GM19193 (cell line): ENCODE data around the gene SBK2.
A peak's percentile ranks its signal among the peaks of the same experiment; 100 is the strongest.

Experiments
- POLR2A ChIP-seq: IDR thresholded peaks from 4 replicates; pipeline ENCODE4 v1.6.1; 2011; ENCODE audit not compliant: insufficient read depth, insufficient read length; ENCODE audit errors: extremely low read depth

Gene SBK2, protein sequence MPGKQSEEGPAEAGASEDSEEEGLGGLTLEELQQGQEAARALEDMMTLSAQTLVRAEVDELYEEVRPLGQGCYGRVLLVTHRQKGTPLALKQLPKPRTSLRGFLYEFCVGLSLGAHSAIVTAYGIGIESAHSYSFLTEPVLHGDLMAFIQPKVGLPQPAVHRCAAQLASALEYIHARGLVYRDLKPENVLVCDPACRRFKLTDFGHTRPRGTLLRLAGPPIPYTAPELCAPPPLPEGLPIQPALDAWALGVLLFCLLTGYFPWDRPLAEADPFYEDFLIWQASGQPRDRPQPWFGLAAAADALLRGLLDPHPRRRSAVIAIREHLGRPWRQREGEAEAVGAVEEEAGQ

DNA sequence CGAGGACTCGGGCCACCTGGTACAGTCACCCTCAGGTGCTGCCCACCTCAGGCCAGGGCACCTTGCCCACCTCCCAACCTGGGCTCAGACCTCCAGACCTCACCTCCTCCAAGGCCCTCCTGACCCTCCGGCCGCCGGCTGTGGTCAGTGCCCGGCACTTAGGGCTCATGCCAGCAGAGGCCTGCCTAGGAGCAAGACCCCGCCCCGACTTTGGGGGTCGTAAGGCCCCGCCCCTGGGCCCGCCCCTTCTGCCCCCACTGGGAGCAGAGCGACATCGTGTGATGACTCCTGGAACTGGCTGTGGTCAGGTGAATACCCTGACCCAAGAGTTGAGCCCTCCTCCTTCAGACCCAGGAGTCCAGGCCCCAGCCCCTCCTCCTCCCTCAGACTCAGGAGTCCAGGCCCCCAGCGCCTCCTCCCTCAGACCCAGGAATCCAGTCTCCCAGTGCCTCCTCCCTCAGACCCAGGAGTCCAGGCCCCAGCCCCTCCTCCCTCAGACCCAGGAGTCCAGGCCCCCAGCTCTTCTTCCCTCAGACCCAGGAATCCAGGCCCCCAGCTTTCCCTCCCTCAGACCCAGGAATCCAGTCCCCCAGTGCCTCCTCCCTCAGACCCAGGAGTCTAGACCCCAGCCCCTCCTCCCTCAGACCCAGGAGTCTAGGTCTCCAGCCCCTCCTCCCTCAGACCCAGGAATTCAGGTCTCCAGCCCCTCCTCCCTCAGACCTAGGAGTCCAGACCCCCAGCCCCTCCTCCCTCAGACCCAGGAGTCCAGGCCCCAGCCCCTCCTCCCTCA lies at the start of gene SBK2:
TSS of gene SBK2 (minus strand) at position 183 of the 790 bp plus-strand sequence. CDS start 839 bp downstream, outside the sequence.
- no peak for TF ChIP-seq POLR2A

DNA sequence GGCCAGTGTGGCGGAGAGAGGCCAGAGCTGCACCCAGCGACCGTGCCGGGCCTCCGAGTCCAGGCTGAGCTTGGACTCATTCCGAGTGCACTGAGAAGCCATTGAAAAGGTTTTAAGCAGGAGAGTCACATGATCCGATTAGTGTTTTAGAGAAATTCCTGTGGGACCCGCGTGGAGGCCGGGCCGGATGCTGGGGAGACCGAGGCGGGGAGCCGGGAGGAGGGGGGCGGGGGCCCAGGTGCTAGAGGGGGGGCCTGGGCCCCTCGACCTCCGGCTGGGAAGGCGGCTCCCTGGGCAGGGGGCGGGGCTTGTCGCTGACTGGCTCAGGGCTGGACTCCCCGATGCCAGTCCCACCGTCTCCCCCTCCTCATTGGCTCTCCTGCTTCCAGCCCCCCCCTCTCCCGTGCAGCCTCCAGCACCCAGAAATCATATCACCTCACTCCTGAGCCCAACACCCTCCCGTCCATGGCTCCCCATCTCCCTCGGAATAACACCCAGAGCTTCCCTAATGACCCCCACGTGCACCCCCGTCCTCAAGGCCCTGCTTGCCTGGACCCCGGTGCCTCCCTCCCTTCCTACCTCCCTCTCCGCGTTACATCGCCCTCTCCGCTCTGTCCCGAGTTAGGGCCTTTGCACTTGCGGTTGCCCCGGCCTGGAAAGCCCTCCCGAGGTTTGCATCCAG lies 48.9 kb upstream of the SBK2 start:
- no peak for TF ChIP-seq POLR2A

DNA sequence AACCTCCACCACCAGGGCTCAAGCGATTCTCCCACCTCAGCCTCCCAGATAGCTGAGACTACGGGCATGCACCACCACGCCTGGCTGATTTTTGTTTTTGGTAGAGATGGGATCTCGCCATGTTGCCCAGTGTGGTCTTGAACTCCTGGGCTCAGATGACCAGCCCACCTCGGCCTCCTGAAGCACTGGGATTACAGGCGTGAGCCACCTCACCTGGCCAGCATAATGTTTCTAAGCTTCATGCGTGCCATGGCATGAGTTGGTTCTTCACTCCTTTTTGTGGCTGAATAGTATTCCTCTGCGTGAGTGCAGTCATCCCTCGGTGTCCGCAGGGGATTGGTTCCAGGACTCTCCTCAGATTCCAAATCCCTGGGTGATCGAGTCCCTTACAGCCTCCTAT lies 47.9 kb upstream of the SBK2 start:
- no peak for TF ChIP-seq POLR2A

DNA sequence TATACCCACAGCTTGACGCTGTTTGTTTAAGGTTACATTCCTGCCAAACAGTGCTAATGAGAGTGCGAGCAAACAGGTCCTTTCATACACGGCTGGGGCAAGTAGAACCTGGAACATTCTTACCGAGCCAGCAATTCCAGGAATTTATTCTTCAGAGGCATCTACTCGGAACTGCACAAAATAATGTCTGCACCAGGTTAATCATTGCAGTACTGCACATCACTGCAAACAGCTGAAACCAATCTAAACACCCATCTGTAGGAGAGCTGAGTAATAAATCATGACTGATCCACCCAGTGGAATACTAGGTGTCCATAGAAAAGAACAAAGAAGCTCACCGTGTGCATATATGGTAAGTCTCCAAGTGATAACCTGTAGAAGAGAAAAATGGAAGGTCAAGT lies 44.9 kb upstream of the SBK2 start:
- no peak for TF ChIP-seq POLR2A

DNA sequence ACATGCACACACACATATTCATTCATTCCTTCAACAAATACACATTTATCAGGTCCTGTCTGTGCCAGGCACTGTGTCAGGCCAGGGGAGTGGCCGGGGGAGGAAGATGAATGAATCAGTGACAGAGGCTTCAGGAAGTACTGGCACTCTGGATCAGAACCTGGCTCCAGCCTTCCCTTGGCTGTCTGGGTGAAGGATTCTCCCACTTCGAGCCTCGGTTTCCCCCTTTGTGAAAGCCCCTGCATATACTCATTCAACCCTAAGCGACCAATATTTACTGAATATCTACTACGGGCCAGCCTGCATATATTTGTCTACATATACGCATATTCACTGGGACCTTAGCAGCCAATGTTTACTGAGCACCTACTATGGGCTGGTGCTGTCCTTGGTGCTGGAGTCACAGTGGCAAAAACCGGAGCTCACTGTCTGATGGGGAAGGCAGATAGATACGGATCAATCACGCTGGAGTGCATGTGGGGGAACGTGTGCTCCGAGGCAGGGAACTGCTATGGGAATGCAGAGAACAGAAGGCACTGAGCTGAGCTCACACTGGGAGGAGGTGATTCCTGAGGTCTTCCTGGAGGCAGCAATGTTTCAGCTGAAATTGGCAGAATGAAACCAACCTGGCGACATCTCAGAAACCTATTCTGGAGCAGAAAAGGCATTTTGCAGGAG lies 44.4 kb upstream of the SBK2 start:
- TF ChIP-seq POLR2A, result no peak

DNA sequence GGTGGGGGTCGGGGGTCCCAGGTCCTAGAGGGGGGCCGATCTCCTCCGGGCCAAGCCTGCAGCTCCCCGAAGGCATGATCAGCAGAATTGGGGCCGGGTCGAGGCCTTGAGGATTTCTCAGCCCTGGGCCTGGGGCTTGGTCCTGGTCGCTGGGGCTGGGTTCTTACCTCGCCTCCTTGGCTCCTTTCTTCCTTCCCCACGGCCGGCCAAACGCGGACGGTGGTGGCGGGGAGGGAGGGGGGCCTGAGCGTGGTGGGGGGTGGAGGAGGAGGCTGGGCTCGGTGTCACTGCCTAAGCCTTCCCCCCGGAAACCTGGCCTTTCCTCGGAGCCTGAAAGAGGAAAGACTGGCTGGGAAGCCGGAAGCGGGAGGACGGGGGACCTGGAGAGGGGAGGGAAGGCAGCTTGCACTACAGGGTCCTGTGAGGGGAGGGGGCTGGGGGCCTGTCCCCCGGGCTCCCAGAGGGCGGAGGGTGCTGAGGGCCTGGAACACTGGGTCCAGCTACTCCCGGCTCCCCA lies 43.8 kb upstream of the SBK2 start, which contains the start of gene ZNF579:
TSS of gene ZNF579 (minus strand) at position 221 of the 517 bp plus-strand sequence. CDS start 1,209 bp downstream, outside the sequence.
- peak; percentile 61 for TF ChIP-seq POLR2A

DNA sequence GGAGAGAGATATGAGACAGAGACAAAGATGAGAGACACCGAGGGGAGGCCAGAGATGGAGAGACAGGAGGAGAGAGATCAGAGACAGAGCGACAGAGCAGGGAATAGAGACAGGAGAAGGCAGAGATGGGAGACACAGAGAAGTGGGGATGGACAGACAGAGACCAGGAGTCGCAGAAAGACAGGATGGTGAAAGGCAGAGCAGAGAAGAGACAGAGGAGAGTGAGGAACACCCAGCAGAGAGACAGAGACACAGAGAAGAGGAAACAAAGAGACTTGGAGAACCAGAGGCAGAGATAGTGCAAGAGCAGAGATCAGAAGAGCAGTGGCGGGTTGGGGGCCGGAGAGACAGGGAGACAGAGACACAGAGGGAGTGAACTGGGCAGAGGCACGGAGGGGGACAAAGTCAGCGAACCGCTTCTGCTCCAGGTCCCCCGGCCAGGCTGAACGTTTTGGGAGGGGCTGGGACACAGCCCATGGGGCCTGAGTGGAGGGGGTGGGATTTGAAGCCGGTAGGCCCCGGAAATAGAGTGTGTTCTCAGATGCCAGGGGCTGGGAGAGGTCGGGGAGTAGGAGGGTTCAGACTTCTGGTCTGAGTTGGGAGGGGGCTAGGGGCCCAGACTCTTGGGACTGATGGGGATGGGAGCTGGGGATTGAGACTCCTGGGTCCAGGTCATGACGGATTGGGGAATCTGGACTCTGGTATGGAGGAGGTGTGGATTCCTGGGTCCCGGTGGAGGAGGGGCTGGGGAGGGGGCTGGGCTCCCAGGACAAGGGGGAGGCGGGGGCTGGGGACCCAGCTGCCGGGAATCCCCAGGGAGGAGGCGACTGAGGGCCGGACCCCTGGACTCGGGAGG lies 43.1 kb upstream of the SBK2 start:
- no peak for TF ChIP-seq POLR2A

DNA sequence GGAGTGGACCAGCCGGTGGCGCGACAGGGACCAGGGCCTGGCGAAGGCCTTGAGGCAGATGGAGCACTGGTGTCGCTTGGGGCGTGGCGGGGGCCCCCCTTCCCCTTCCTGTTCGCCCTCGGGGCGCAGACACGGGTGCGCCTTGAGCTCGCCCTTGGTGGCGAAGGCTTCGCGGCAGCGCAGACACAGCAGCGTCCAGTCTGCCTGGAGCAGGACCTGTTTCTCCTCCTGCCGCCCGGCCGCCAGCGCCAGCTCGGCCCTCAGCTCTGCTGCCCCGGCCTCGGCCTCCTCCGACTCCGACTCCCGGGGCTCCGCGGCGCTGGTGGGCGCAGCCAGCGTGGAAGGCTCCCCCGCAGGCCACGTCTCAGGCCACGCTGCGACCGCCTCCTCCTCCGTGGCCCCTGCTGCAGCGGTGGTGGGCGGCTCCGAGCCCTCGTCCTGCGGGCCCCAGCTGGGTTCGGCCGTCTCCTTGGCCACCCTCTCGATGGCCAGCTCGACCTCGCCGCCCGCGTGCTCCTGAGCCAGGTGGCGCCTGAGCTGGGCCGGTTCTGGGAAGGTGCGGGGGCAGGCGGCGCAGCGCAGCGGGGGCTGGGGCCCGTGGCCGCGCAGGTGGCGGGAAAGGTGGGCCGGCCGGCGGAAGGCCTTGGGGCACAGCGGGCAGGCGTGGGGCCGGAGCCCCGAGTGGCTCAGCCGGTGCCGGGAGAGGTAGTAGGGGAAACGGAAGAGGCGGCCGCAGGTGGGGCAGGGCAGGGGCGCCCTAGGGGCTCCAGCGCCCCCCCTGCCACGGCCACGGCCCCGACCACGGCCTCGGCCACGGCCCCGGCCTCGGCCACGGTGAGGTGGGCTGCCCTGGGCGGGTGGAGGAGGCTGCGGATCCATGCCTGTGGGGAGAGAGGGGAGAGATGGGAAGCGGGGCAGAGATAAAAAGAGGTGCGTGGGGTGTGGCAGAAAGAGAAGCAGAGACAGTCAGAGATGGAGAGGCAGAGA lies 42.1 kb upstream of the SBK2 start:
- TF ChIP-seq POLR2A, result no peak

DNA sequence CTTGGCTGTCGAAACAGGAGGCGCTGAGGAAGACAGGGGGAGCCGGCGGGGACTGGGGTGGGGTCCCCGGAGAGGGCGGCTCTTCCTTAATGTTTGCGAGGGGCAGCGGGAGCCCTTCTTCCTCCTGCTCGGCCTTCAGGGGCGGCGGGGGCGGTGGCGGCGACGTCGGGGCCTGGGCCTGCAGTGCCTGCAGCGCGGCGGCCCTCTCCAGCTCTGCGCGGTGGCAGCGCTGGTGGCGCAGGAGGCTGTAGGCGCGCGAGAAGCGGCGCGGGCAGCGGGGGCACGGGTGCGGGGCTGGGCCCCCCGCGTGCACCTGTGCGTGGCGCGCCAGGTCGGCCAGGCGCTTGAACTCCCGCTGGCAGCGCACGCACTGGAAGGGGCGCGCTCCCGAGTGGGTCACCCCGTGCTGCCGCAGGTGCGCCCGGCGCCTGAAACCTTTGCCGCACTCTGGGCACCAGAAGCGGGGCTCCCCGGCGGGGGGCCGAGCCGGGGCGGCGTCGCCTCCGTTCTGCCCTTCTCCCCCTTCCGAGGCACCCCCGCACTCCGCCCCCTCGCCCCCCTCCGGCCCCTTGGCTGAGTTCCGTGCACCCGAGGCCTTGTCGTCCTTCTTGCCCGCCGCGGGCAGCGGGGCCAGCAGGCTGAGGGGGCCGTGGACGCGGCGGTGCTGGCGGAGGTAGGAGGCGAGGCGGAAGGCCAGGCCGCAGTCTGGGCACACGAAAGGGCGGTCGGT lies 41.3 kb upstream of the SBK2 start:
- no peak for TF ChIP-seq POLR2A

DNA sequence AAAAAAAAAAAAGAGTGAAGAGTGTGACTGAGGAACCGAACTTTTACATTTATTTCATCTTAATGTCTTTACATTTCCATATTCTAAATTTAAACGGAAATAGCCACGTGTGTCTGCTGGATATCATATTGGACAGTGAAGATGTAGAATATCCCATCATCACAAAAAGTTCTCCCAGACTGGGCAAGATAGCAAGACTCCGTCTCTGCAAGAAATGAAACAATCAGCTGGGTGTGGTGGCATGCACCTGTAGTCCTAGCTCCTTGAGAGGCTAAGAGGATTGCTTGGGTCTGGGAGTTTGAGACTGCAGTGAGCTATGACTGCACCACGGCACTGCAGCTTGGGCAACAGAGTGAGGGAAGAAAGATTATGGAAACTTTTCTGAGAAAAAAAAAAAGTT lies 39.8 kb upstream of the SBK2 start:
- TF ChIP-seq POLR2A, result no peak

DNA sequence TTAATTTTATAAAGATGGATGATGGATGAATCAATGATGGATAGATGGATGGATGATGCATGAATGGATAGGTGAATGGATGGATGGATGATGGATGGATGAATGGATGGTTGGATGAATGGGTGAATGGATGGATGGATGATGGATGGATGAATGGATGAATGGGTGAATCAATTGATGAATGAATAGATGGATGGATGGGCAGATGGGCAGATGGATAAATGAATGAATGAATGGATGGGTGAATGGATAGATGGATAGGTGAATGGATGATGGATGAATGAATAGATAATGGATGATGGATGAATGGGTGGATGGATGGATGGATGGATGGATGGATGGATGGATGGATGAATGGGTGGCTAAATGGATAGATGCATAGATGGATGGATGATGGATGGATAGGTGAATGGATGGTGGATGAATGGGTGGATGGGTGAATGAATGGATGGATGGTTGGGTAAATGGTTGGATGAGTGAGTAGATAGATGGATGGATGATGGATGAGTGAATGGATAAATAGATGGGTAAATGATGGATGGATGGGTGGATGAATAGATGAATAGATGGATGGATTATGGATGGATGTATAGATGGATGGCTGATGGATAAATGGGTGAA lies 30.9 kb upstream of the SBK2 start:
- no peak for TF ChIP-seq POLR2A
